Gastroesophageal sphincter (tissue), 3 donors: ENCODE measurements around the gene ADAMTS19.

Source experiments
- CTCF ChIP-seq, 4 experiments: fragments of 200-600 bp in 2 of 4; fragments of 450-650 bp in 2 of 4; sonication (generic) in 1 of 4; IDR thresholded peaks; one replicate each; pipeline ENCODE4 v1.5.1; 2017 to 2019; ENCODE audit warnings: antibody characterized with exemption in 4 of 4, mild to moderate bottlenecking in 2 of 4, moderate library complexity in 2 of 4
- POLR2AphosphoS5 ChIP-seq: sonication (generic); formaldehyde crosslinking; IDR thresholded peaks from one replicate; pipeline ENCODE4 v1.6.1; 2017; ENCODE audit warnings: antibody characterized with exemption

GRCh38 chr5:129619782-129620181 is 159.7 kb downstream of the ADAMTS19 start:
- TF ChIP-seq POLR2AphosphoS5: no peak
- no peak for TF ChIP-seq CTCF (IDR thresholded peaks at IDR 0.05)
